PC-3 (cell line): ENCODE measurements around the gene TTC34.

ENCODE experiments used
- CTCF ChIP-seq: fragments of 300-600 bp; sonication (generic); conservative IDR thresholded peaks from 2 replicates; pipeline ENCODE4 v1.5.1; 2017; ENCODE audit warnings: antibody characterized with exemption, low read depth, mild to moderate bottlenecking, low read length
- EZH2 ChIP-seq: fragments of 300-600 bp; sonication (generic); IDR thresholded peaks from one replicate; pipeline ENCODE4 v1.6.1; 2017; ENCODE audit warnings: antibody characterized with exemption, mild to moderate bottlenecking, low read length; ENCODE audit not compliant: unreplicated experiment

- TF ChIP-seq CTCF, result no peak
- TF ChIP-seq EZH2, result no peak
Observed at GRCh38 chr1:2629627-2630497, 171.6 kb downstream of the TTC34 start.
